ENCODE results near the gene NMNAT3.

DNA sequence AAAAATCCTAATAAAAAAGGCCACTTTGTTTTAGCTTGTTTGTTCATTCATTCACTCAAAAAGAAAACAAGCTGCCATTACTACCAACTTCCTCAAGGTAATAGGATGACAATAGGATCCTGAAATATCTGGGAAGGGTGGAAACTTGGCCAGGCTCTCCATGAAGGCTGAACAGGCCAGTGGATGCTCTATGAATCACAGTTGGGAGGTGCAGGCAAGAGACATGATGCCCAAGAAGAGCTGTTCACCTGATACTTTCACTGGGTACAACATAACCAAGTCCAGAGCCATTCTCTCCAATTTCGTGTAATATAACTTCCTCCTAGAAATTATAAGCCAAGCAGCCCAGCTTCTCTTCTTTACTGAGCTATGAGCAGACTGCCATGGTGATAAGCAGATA is 37.3 kb downstream of the NMNAT3 start:
- TF ChIP-seq, protein P1, sequence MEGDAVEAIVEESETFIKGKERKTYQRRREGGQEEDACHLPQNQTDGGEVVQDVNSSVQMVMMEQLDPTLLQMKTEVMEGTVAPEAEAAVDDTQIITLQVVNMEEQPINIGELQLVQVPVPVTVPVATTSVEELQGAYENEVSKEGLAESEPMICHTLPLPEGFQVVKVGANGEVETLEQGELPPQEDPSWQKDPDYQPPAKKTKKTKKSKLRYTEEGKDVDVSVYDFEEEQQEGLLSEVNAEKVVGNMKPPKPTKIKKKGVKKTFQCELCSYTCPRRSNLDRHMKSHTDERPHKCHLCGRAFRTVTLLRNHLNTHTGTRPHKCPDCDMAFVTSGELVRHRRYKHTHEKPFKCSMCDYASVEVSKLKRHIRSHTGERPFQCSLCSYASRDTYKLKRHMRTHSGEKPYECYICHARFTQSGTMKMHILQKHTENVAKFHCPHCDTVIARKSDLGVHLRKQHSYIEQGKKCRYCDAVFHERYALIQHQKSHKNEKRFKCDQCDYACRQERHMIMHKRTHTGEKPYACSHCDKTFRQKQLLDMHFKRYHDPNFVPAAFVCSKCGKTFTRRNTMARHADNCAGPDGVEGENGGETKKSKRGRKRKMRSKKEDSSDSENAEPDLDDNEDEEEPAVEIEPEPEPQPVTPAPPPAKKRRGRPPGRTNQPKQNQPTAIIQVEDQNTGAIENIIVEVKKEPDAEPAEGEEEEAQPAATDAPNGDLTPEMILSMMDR (IDR thresholded peaks at IDR 0.05; ENCODE audit: low read depth, low read length, poor library complexity, severe bottlenecking): no peak
- TF ChIP-seq EZH2phosphoT487 (IDR thresholded peaks at IDR 0.05; ENCODE audit: borderline replicate concordance, low read length): no peak
